GM12891 (cell line): ENCODE data around the gene COA1.

Experiments used
- DNase-seq: peaks from one replicate; pipeline ENCODE4 v3.0.0; 2011; ENCODE audit warnings: low spot score; ENCODE audit not compliant: insufficient read length
- FAIRE-seq: peaks from 2 replicates; lab custom pipeline; 2011; peaks lifted over from hg19 to GRCh38; lab: Jason Lieb, UNC
- PAX5 ChIP-seq: IDR thresholded peaks from 2 replicates; pipeline ENCODE4 v1.6.1; 2011; ENCODE audit warnings: low read length, moderate library complexity, mild to moderate bottlenecking; ENCODE audit not compliant: insufficient read depth, severe bottlenecking
- POLR2A ChIP-seq: IDR thresholded peaks from 2 replicates; pipeline ENCODE4 v1.6.1; 2011; ENCODE audit warnings: low read depth, low read length, control low read depth
- POLR2AphosphoS5 ChIP-seq: IDR thresholded peaks from 2 replicates; pipeline ENCODE4 v1.6.1; 2011; ENCODE audit warnings: low read depth, low read length, control low read depth
- POU2F2 ChIP-seq: IDR thresholded peaks from 2 replicates; pipeline ENCODE4 v1.6.1; 2011; ENCODE audit warnings: low read depth, mild to moderate bottlenecking, control low read depth, low read length, moderate library complexity
- SPI1 ChIP-seq: IDR thresholded peaks from 2 replicates; pipeline ENCODE4 v1.6.1; 2011; ENCODE audit warnings: low read depth, low read length, control low read depth
- TAF1 ChIP-seq: IDR thresholded peaks from 2 replicates; pipeline ENCODE4 v1.6.1; 2011; ENCODE audit warnings: low read depth, low read length, control low read depth

Gene COA1

GRCh38 chr7:43621729-43622448 is 107.4 kb downstream of the COA1 start:
- TF ChIP-seq TAF1 (no peak), SPI1 (no peak), POLR2A (no peak), PAX5 (no peak), POU2F2 (no peak), POLR2AphosphoS5 (no peak)
- DNase-seq = no peak
- peak; percentile 70 for FAIRE-seq

DNA sequence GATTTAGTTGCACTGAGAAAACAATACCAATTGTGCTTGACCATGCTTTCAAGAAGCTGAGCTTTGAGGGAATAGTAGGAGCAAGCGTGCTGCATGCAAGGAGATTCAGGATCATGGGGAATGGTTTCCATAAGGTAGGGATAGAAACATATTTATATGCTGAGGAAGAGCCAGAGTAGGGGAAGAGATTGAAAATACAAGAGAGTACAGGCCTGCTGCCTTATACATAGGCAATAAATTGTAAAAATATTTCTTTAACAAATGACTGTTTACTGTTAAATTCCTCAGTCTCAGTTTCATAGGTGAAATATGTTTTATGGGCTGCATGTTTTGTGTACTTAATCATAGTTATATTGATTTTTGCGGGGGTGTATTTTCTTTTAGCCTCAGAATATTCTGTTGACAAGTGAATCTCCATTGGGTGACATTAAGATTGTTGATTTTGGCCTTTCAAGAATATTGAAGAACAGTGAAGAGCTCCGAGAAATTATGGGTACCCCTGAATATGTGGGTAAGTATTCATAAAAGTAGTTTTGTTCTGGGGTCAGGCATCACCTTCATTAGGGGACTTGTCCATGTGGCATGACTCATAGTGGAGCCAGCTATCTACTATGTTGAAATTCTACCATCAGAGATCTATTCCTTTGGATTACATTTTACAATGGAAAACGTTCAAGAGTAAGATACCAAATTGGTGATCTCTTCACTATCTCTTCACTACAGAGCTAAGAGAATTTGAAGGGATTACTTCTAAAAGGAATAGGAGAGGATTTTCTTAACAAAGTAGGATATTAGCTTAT is 109.9 kb downstream of the COA1 start:
- DNase-seq (no peak), FAIRE-seq (no peak)
- TF ChIP-seq POU2F2 (no peak), SPI1 (no peak), POLR2A (no peak), POLR2AphosphoS5 (no peak; the same call in 1 of the 2 replicates), TAF1 (no peak), PAX5 (no peak)

DNA sequence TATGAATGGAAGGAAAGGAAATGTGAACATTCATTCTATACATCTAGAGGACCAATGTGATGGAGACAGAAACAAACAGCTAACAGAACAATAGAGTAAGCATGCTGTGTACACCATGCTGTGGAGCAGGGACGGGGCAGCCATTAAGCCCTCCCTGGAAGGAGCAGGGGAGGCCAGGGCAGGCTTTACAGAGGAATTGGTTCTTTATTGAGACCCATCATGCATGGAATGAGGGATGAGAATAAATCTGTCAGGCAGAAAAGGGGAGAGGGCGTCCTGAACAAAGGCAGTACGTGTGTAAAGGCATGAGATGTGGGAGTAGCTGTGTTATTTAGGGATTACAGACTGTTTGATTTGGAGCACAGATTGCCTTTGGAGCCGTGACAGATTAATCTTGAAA is 111.2 kb downstream of the COA1 start:
- peak; percentile 68 for TF ChIP-seq POLR2AphosphoS5
- no peak for TF ChIP-seq POU2F2
- TF ChIP-seq TAF1 = no peak
- no peak for TF ChIP-seq SPI1
- TF ChIP-seq PAX5 = no peak
- TF ChIP-seq POLR2A = peak; percentile 64; the same call in 1 of the 2 replicates
- no peak for DNase-seq
- peak; percentile 31 for FAIRE-seq

DNA sequence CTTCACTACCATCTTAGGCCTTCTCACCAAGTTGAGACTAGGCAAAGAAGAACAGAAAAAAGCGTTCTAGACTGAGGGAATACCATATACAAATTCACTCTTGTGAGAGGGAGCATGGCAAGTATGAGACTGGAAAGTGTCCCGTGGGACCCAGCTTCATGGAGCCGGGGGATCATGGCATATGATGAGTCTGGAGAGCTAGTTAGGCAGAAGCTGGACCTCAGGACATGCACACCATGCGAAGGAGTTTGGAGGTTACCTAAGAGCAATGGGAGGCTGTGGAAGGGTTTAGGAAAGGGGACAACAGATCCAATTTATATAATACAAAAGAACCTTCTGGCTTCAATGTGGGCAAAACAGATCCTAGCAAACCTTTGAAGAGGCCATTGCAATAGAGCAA is 112.3 kb downstream of the COA1 start:
- DNase-seq (no peak), FAIRE-seq (no peak)
- TF ChIP-seq TAF1 (no peak), POLR2AphosphoS5 (peak; percentile 51)

DNA sequence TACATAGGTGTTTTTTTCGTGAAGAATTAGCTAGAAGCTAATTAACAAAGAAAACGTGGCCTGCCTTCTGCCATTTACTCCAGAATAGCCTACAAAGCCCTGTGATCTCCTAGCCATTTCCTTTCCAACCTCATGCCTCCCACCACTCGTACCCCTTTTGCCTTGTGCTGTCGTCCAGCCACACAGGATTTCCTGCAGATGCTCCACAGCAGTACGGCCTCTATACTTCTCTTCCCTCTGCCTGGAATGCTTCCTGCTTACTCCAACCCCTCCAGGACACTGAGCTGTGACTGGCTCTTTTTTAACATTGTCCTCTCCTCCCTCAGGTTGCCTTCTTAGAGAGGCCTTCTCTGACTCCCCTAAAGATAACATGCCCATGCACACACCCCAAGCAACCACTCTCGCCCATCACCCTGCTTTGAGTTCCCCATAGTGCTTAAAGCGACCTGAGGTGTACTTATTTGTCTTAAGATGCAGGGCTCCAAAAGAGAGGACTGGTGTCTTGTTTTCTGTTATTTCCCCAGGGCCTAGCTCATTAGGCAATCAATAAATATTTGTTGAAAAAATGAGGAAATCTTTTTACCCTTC is 113.7 kb downstream of the COA1 start:
- no peak for FAIRE-seq

GRCh38 chr7:43612599-43613589 is 116.4 kb downstream of the COA1 start:
- DNase-seq = peak; percentile 38
- FAIRE-seq = peak; percentile 45
- 0 out of 2 replicates have a peak, but pooled peaks have one; percentile 15 for TF ChIP-seq POLR2A
- no peak for TF ChIP-seq SPI1
- no peak for TF ChIP-seq TAF1
- TF ChIP-seq POU2F2 = no peak
- no peak for TF ChIP-seq POLR2AphosphoS5
- no peak for TF ChIP-seq PAX5

More for the DNA sequence above, 113.7 kb downstream of the COA1 start:
- no peak for DNase-seq
- peak; percentile 55 for TF ChIP-seq POLR2A
- no peak for TF ChIP-seq POLR2AphosphoS5

GRCh38 chr7:43612128-43612527 is 117.2 kb downstream of the COA1 start:
- DNase-seq = no peak
- FAIRE-seq = peak; percentile 33

DNA sequence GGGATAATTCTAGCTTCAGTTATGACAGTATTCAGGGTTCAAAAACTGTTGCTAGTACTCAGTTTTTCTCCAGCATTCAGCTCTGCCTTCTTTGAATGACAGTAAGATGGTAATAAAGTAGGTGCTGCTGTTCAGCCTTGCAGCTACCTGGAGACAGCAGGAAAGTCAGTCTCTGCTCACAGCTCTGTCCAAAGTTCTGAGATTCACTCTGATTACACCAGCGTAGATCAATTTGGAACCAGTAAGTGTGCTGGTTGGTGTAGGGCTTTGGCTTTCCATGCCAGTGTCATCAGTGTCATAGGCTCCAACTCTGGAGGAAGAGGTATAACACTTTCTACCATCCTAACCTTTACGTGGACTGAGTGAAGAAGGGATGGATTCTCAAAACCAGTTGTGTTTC is 120.2 kb downstream of the COA1 start:
- DNase-seq (no peak), FAIRE-seq (no peak)
- TF ChIP-seq POLR2A = no peak
- TF ChIP-seq SPI1 = no peak
- TF ChIP-seq PAX5 = no peak
- no peak for TF ChIP-seq POLR2AphosphoS5
- TF ChIP-seq TAF1 = no peak
- no peak for TF ChIP-seq POU2F2

More at GRCh38 chr7:43612128-43612527, 117.2 kb downstream of the COA1 start:
- no peak for TF ChIP-seq SPI1
- TF ChIP-seq POU2F2 = no peak
- TF ChIP-seq TAF1 = no peak
- no peak for TF ChIP-seq POLR2A
- no peak for TF ChIP-seq PAX5
- TF ChIP-seq POLR2AphosphoS5 = no peak

GRCh38 chr7:43604251-43604650 is 125.1 kb downstream of the COA1 start:
- no peak for DNase-seq
- FAIRE-seq = no peak
- TF ChIP-seq TAF1 (no peak), SPI1 (no peak), PAX5 (no peak), POLR2AphosphoS5 (no peak), POU2F2 (no peak), POLR2A (no peak)
